B cell (primary cell): ENCODE data around the gene MRPS26. TPM values are rescaled to one million over a fixed set of nuclear protein-coding genes. Genes with fewer than 3 reads are reported as not detected.

Source experiments
- ATAC-seq: fragments of 200-7000 bp; cut with Tn5 transposase; one replicate; pipeline ENCODE4 v1.10.0; 2021; ENCODE audit warnings: low read depth, mild to moderate bottlenecking, moderate number of reproducible peaks, moderate library complexity
- CTCF ChIA-PET: fragments of 350-600 bp; sonication (Branson Sonifier 250); formaldehyde crosslinking; loops from one replicate; lab custom pipeline; 2021; ENCODE audit warnings: antibody characterized with exemption, inconsistent platforms; lab: Charles Lee
- POLR2A ChIA-PET: fragments of 350-600 bp; sonication (Branson Sonifier 250); formaldehyde crosslinking; loops from one replicate; lab custom pipeline; 2021; ENCODE audit warnings: antibody characterized with exemption; lab: Charles Lee
- DNase-seq: peaks from one replicate; pipeline ENCODE4 v3.0.0; 2013
- H2AFZ ChIP-seq: 2 replicates; pipeline ENCODE4 v1.6.1; 2012; ENCODE audit warnings: mild to moderate bottlenecking, low read depth, low read length; ENCODE audit not compliant: insufficient read depth, poor library complexity, severe bottlenecking
- H3K27ac ChIP-seq, 2 donors: 1 replicate in 1 of 2; 2 replicates in 1 of 2; pipeline ENCODE4 v1.5.1; 2012 to 2013; ENCODE audit warnings: low read length in 2 of 2, mild to moderate bottlenecking in 2 of 2, moderate library complexity in 1 of 2
- H3K27me3 ChIP-seq, 4 experiments: fragments of 200-600 bp in 1 of 4; sonication (generic) in 1 of 4; replicated peaks in 1 of 4; 1 replicate in 2 of 4; 2 replicates in 2 of 4; pipeline versions ENCODE4 v1.6.1 to v1.7.0; 2013 to 2016; ENCODE audit warnings: low read length in 3 of 4, mild to moderate bottlenecking in 2 of 4, mixed read lengths in 1 of 4, moderate library complexity in 1 of 4; ENCODE audit not compliant: insufficient read depth in 4 of 4, control insufficient read depth in 3 of 4; ENCODE audit errors: control extremely low read depth in 1 of 4
- H3K36me3 ChIP-seq, 2 experiments: replicated peaks in 1 of 2; 1 replicate in 1 of 2; 2 replicates in 1 of 2; pipeline versions ENCODE4 v1.6.1 to v1.7.1; 2013; ENCODE audit warnings: low read length in 1 of 2; ENCODE audit not compliant: insufficient read depth in 2 of 2, control insufficient read depth in 1 of 2; ENCODE audit errors: control extremely low read depth in 1 of 2, extremely low read depth in 1 of 2
- H3K4me1 ChIP-seq, 2 donors: fragments of 200-600 bp in 1 of 2; sonication (generic) in 1 of 2; 1 replicate in 1 of 2; 2 replicates in 1 of 2; pipeline versions ENCODE4 v1.5.1 to v1.6.1; 2013 to 2017; ENCODE audit warnings: low read length in 2 of 2; ENCODE audit not compliant: control insufficient read depth in 2 of 2, insufficient read depth in 2 of 2
- H3K4me2 ChIP-seq: replicated peaks from 2 replicates; pipeline ENCODE3; 2012; ENCODE audit warnings: mild to moderate bottlenecking, low read depth, low read length; ENCODE audit not compliant: poor library complexity, severe bottlenecking
- H3K4me3 ChIP-seq, 5 experiments: fragments of 200-600 bp in 1 of 5; sonication (generic) in 1 of 5; 1 replicate in 3 of 5; 2 replicates in 2 of 5; pipeline versions ENCODE4 v1.5.1 to v1.7.0; 2011 to 2016; ENCODE audit warnings: low read length in 4 of 5, mild to moderate bottlenecking in 4 of 5, low read depth in 2 of 5, control low read depth in 1 of 5, moderate library complexity in 1 of 5; ENCODE audit not compliant: insufficient read depth in 1 of 5; ENCODE audit errors: control extremely low read depth in 1 of 5, extremely low read depth in 1 of 5
- H3K79me2 ChIP-seq: fragments of 200-600 bp; sonication (generic); one replicate; pipeline ENCODE4 v1.6.0; 2016; ENCODE audit warnings: low read length; ENCODE audit not compliant: control insufficient read depth, insufficient read depth
- H3K9ac ChIP-seq: fragments of 200-600 bp; sonication (generic); 2 replicates; pipeline ENCODE4 v1.6.1; 2017; ENCODE audit warnings: mild to moderate bottlenecking, low read length, moderate library complexity
- H3K9me3 ChIP-seq, 3 donors: one replicate each; pipeline versions ENCODE4 v1.6.1 to v1.7.1; 2013; ENCODE audit warnings: low read length in 2 of 3; ENCODE audit not compliant: control insufficient read depth in 2 of 3, insufficient read depth in 1 of 3; ENCODE audit errors: control extremely low read depth in 1 of 3
- H4K20me1 ChIP-seq: 2 replicates; pipeline ENCODE4 v1.6.0; 2012; ENCODE audit warnings: mild to moderate bottlenecking, low read length; ENCODE audit not compliant: insufficient read depth, control insufficient read depth, poor library complexity, severe bottlenecking
- H3K27ac Mint-ChIP-seq: one replicate; pipeline ENCODE4 v1.8.0; 2021; ENCODE audit warnings: mixed read lengths
- H3K27me3 Mint-ChIP-seq: one replicate; pipeline ENCODE4 v1.8.0; 2021; ENCODE audit warnings: mixed read lengths
- H3K4me1 Mint-ChIP-seq: one replicate; pipeline ENCODE4 v1.8.0; 2021; ENCODE audit warnings: mixed read lengths
- H3K4me3 Mint-ChIP-seq: one replicate; pipeline ENCODE4 v1.8.0; 2021; ENCODE audit warnings: mixed read lengths
- H3K9me3 Mint-ChIP-seq: one replicate; pipeline ENCODE4 v1.8.0; 2022; ENCODE audit warnings: mixed read lengths; ENCODE audit not compliant: insufficient read depth
- CTCF ChIP-seq: fragments of 200-600 bp; IDR thresholded peaks from one replicate; pipeline ENCODE4 v1.8.0; 2022; ENCODE audit warnings: antibody characterized with exemption, mild to moderate bottlenecking
- EZH2 ChIP-seq: IDR thresholded peaks from 2 replicates; pipeline ENCODE4 v1.6.1; 2012; ENCODE audit warnings: borderline replicate concordance, low read depth, mild to moderate bottlenecking, moderate library complexity, low read length; ENCODE audit not compliant: insufficient read depth, poor library complexity, severe bottlenecking
- WGBS: methylation state at CpG from one replicate; pipeline ENCODE4 v1.1.5; 2013; ENCODE audit warnings: missing lambda C conversion rate; ENCODE audit not compliant: insufficient coverage; 5-methylcytosine and 5-hydroxymethylcytosine counted together
- intact Hi-C: fragments of 100-400 bp; cut with micrococcal nuclease; formaldehyde crosslinking; loops from one replicate; pipeline ENCODE4 v1.10.0; 2022
- polyA plus RNA-seq: library from polyadenylated mRNA; depleted of rRNA; stranded (reverse); fragments of >200 nt; gene quantifications from 2 replicates; pipeline ENCODE4 v1.2.3, GENCODE V29; 2012
- total RNA-seq, 2 donors: library from RNA; stranded (reverse); fragments of 120-200 nt in 1 of 2; gene quantifications; 1 replicate in 1 of 2; 2 replicates in 1 of 2; pipeline versions ENCODE4 v1.2.3 to v1.2.4, GENCODE V29; 2013 to 2022

The MRPS26 gene
- total and polyA plus RNA-seq, 2 donors (not counting 1 experiment from before 2014, with no cell fraction given), result 35.9 to 37.5 TPM

- H3K9me3 ChIP-seq, result peaks cover 0 to 3% (median 0%) of the 10 kb centered on the region in 3 donors
- no peak for ATAC-seq
- no peaks in the 10 kb centered on the region for H3K27me3 Mint-ChIP-seq
- peak overlapping the region; percentile 29 for H3K4me3 Mint-ChIP-seq
- peak overlapping the region; percentile 34 for H3K4me2 ChIP-seq
- intact Hi-C loops, result no loop called here
- no peak overlapping the region for H3K27ac ChIP-seq
- CTCF ChIA-PET, result interaction anchor here (1.6 to 5.2 kb wide), 3 partner anchors 10 to 47 kb away, joined by 4 to 43 read pairs (median 21); no protein-coding TSS in a partner anchor
- H4K20me1 ChIP-seq, result no peaks in the 10 kb centered on the region
- peak overlapping the region; percentile 77 for H3K27ac Mint-ChIP-seq
- no peaks in the 10 kb centered on the region for H3K9me3 Mint-ChIP-seq
- H3K4me1 Mint-ChIP-seq, result peaks cover 29% of the 10 kb centered on the region
- no peaks in the 10 kb centered on the region for H3K36me3 ChIP-seq
- no peak overlapping the region for H3K9ac ChIP-seq
- 80% methylated on average over 15 of the region's 23 CpGs for WGBS
- no peak overlapping the region for H2AFZ ChIP-seq
- peaks cover 10 to 11% of the 10 kb centered on the region in 2 donors for H3K4me1 ChIP-seq
- peaks cover 6% of the 10 kb centered on the region for H3K79me2 ChIP-seq
- no peak for DNase-seq
- TF ChIP-seq CTCF (no peak), EZH2 (no peak)
- no peak overlapping the region for H3K4me3 ChIP-seq
- POLR2A ChIA-PET, result no interaction called here
- peaks cover 0 to 7% (median 2%) of the 10 kb centered on the region in 4 experiments for H3K27me3 ChIP-seq
These were observed 21.5 kb downstream of the MRPS26 start for GRCh38 chr20:3067139-3068014.

DNA sequence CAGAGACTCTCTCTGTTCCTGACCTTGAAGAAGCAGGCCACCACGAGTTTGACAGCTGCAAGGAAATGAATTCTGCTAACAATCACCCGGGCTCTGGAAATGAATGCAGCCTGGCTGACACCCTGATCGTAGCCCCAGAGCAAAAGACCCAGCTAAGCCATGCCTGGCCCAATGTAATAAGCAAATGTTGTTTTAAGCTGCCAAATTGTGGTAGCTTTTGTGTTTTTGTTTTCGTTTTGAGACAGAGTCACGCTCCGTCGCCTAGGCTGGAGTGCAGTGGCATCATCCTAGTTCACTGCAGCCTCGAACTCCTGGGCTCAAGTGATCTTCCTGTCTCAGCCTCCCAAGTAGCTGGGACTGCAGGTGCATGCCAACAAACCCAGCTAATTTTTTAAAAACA, 22.2 kb downstream of the MRPS26 start:
- peaks cover 14 to 15% of the 10 kb centered on the region in 2 donors for H3K4me1 ChIP-seq
- TF ChIP-seq CTCF (no peak), EZH2 (no peak)
- DNase-seq, result no peak
- peaks cover 0 to 8% (median 0%) of the 10 kb centered on the region in 3 donors for H3K9me3 ChIP-seq
- no peak overlapping the region for H3K27ac ChIP-seq
- H3K79me2 ChIP-seq, result peaks cover 6% of the 10 kb centered on the region
- H3K4me2 ChIP-seq, result peak overlapping the region; percentile 34
- H3K4me1 Mint-ChIP-seq, result peaks cover 31% of the 10 kb centered on the region
- no peaks in the 10 kb centered on the region for H3K9me3 Mint-ChIP-seq
- intact Hi-C loops, result no loop called here
- no peak overlapping the region for H3K4me3 ChIP-seq
- no peak overlapping the region for H3K9ac ChIP-seq
- WGBS, result 60% methylated on average over 8 of the region's 8 CpGs
- H2AFZ ChIP-seq, result no peak overlapping the region
- H3K27ac Mint-ChIP-seq, result peak overlapping the region; percentile 77
- H3K36me3 ChIP-seq, result no peaks in the 10 kb centered on the region
- H3K27me3 ChIP-seq, result peaks cover 0 to 12% (median 2%) of the 10 kb centered on the region in 4 experiments
- H3K27me3 Mint-ChIP-seq, result no peaks in the 10 kb centered on the region
- no peak for ATAC-seq
- ChIA-PET POLR2A (no interaction called here), CTCF (interaction anchor here (1.6 to 5.2 kb wide), 3 partner anchors 10 to 47 kb away, joined by 4 to 43 read pairs (median 21); no protein-coding TSS in a partner anchor)
- peak overlapping the region; percentile 29 for H3K4me3 Mint-ChIP-seq
- no peaks in the 10 kb centered on the region for H4K20me1 ChIP-seq
